Spleen (tissue), 11 donors: ENCODE results near the gene NPAS2. TPM values are rescaled to one million over a fixed set of nuclear protein-coding genes. Genes with fewer than 3 reads are reported as not detected.

Source experiments
- DNase-seq: peaks from one replicate; pipeline ENCODE4 v3.0.0-alpha.2; 2020
- H3K27ac ChIP-seq, 8 donors: fragments of 200-600 bp; sonication (generic) in 7 of 8; 1 replicate in 4 of 8; 2 replicates in 4 of 8; pipeline versions ENCODE4 v1.5.0 to v1.8.0; 2016 to 2021; ENCODE audit warnings: inconsistent platforms in 4 of 8, mild to moderate bottlenecking in 4 of 8, moderate library complexity in 1 of 8
- H3K27me3 ChIP-seq, 7 donors: fragments of 200-600 bp; sonication (generic) in 6 of 7; replicated peaks in 1 of 7; 1 replicate in 4 of 7; 2 replicates in 3 of 7; pipeline versions ENCODE4 v1.5.0 to v1.8.0; 2016 to 2021; ENCODE audit warnings: inconsistent platforms in 3 of 7, mild to moderate bottlenecking in 1 of 7
- H3K36me3 ChIP-seq, 6 donors: fragments of 200-600 bp; sonication (generic) in 5 of 6; 1 replicate in 4 of 6; 2 replicates in 2 of 6; pipeline versions ENCODE4 v1.5.0 to v1.8.0; 2016 to 2021; ENCODE audit warnings: inconsistent platforms in 2 of 6
- H3K4me1 ChIP-seq, 6 donors: fragments of 200-600 bp; sonication (generic) in 5 of 6; 1 replicate in 3 of 6; 2 replicates in 3 of 6; pipeline versions ENCODE4 v1.5.0 to v1.8.0; 2016 to 2021; ENCODE audit warnings: inconsistent platforms in 3 of 6
- H3K4me3 ChIP-seq, 8 donors: fragments of 200-600 bp; sonication (generic) in 7 of 8; 1 replicate in 4 of 8; 2 replicates in 4 of 8; pipeline versions ENCODE4 v1.5.0 to v1.8.0; 2016 to 2021; ENCODE audit warnings: inconsistent platforms in 4 of 8, mild to moderate bottlenecking in 4 of 8, moderate library complexity in 2 of 8
- H3K9me3 ChIP-seq, 8 donors: fragments of 200-600 bp; sonication (generic) in 7 of 8; 1 replicate in 4 of 8; 2 replicates in 4 of 8; pipeline versions ENCODE4 v1.5.0 to v1.8.0; 2016 to 2021; ENCODE audit warnings: inconsistent platforms in 4 of 8
- POLR2A ChIP-seq, 3 donors: fragments of 450-650 bp; IDR thresholded peaks; one replicate each; pipeline ENCODE4 v1.5.1; 2017; ENCODE audit warnings: antibody characterized with exemption in 3 of 3, mild to moderate bottlenecking in 1 of 3
- POLR2AphosphoS5 ChIP-seq, 3 donors: sonication (generic); formaldehyde crosslinking; IDR thresholded peaks; one replicate each; pipeline ENCODE4 v1.5.1; 2017; ENCODE audit warnings: antibody characterized with exemption in 3 of 3
- WGBS, 5 donors: extraction: QIAGEN DNeasy Blood & Tissue Kit in 3 of 5; methylation state at CpG; one replicate each; pipeline versions ENCODE4 v1.1.5 to v1.1.7; 2013 to 2018; 5-methylcytosine and 5-hydroxymethylcytosine counted together
- intact Hi-C: fragments of 100-400 bp; cut with DNase I; formaldehyde crosslinking; loops from one replicate; pipeline ENCODE4 v1.15.0; 2023; ENCODE audit warnings: low total_unique reads
- polyA plus RNA-seq, 3 donors: library from polyadenylated mRNA; stranded (reverse); fragments of 200-250 nt; gene quantifications; one replicate each; pipeline ENCODE4 v1.2.1, GENCODE V29; 2013
- total RNA-seq, 7 donors: library from RNA; depleted of rRNA in 3 of 7; stranded (reverse); fragments of >200 nt in 3 of 7; fragmentation: NEBNext Ultra II Directional in 4 of 7; extraction: Animal tissue kit (Norgen Biotek cat#: 25700) in 4 of 7; gene quantifications; one replicate each; pipeline versions ENCODE4 v1.1.0 to v1.2.1, GENCODE V29; 2016 to 2021
- TF ChIP-seq, protein P1 (sequence below), 11 experiments: fragments of 200-600 bp in 7 of 11; fragments of 450-650 bp in 4 of 11; sonication (generic) in 4 of 11; IDR thresholded peaks in 8 of 11; conservative IDR thresholded peaks in 3 of 11; 1 replicate in 7 of 11; 2 replicates in 4 of 11; pipeline versions ENCODE4 v1.4.0 to v1.8.0; 2016 to 2021; ENCODE audit warnings: antibody characterized with exemption in 11 of 11, inconsistent platforms in 4 of 11, mild to moderate bottlenecking in 1 of 11
- donor health status: healthy with polysubstance abuse.
- donor health status: DM: no; HTN: no; CAD: no; lungs with moderate emphysema.
- donor health status: DM: no; HTN: no; CAD: no.
- donor health status: Bipolar disorder and iron deficiency.
- donor health status: healthy.
- donor health status: DM: no; HTN: no; CAD: no.
- donor health status: DM: yes; HTN: yes; CAD: no.

NPAS2 gene
- total and polyA plus RNA-seq, 10 donors, result 2.4 to 24.1 (median 8.4) TPM

DNA sequence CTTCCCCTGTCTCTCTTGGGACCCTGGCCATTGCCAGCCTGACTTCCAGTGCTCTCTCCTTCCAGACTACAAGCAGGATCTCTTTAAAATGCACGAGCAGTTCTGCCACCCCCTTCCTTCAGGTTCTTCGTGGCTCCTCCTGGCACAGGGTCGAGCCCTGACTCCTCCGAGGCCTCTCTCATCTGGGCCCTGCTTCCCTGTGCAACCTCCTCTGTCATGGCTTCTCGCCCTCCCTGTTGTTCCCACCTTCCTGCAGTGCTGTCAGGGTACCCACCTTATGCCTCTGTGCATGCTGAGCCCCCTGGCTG, 125.4 kb downstream of the NPAS2 start:
- Histone ChIP-seq H3K4me1 (peaks cover 0 to 14% (median 4%) of the 10 kb centered on the region in 6 donors), H3K36me3 (peaks cover 0 to 10% (median 0%) of the 10 kb centered on the region in 6 donors), H3K27ac (no peak overlapping the region), H3K4me3 (no peak overlapping the region), H3K9me3 (no peaks in the 10 kb centered on the region), H3K27me3 (peaks cover 0 to 7% (median 0%) of the 10 kb centered on the region in 7 donors)
- TF ChIP-seq, protein P1, sequence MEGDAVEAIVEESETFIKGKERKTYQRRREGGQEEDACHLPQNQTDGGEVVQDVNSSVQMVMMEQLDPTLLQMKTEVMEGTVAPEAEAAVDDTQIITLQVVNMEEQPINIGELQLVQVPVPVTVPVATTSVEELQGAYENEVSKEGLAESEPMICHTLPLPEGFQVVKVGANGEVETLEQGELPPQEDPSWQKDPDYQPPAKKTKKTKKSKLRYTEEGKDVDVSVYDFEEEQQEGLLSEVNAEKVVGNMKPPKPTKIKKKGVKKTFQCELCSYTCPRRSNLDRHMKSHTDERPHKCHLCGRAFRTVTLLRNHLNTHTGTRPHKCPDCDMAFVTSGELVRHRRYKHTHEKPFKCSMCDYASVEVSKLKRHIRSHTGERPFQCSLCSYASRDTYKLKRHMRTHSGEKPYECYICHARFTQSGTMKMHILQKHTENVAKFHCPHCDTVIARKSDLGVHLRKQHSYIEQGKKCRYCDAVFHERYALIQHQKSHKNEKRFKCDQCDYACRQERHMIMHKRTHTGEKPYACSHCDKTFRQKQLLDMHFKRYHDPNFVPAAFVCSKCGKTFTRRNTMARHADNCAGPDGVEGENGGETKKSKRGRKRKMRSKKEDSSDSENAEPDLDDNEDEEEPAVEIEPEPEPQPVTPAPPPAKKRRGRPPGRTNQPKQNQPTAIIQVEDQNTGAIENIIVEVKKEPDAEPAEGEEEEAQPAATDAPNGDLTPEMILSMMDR (IDR thresholded peaks at IDR 0.05 in 8 of 11, conservative IDR thresholded peaks at IDR 0.05 in 3 of 11), result no peak
- TF ChIP-seq POLR2A (IDR thresholded peaks at IDR 0.05) (no peak), POLR2AphosphoS5 (IDR thresholded peaks at IDR 0.05) (no peak)
- peak; percentile 51 for DNase-seq
- intact Hi-C loops, result no loop called here
- WGBS, 5 donors, result 70 to 90% (median 85%) methylated on average over 5 of the region's 5 CpGs

DNA sequence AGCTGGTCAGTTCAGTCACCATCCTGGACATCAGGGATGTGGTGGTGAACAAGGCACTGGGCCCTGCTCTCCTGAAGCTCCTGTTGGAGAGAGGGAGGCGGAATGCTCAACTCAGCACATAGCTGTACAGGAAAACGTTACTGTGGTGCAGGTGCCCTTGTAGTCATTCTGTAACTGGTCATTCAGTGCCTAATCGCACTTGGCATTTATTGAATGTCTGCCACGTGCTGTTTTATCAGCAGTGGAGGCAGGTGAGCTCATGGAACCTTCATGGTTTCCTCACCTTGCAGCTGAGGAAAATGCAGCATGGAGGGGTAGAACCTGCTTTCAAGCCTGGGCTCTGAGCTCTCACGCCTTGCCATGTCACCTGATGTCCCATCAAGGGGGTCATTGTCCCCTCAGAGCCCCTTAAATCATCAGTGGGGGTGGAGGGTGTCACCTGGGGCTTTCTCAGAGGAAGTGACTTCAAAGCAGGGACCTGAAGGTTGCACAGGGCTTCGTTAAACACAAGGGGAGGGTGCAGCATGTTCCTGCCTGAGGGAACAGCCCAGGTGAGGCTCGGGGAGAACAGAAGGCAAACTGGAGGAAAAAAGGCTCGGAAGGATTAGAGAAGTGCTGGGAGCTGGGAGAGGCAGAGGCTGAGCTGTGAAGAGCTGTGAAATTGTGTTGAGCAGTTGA, 126.1 kb downstream of the NPAS2 start:
- WGBS, 5 donors, result 73 to 81% (median 77%) methylated on average over 8 of the region's 8 CpGs
- peaks cover 0 to 7% (median 0%) of the 10 kb centered on the region in 7 donors for H3K27me3 ChIP-seq
- no peaks in the 10 kb centered on the region for H3K9me3 ChIP-seq
- intact Hi-C loops, result no loop called here
- H3K27ac ChIP-seq, result no peak overlapping the region
- peak; percentile 50 for DNase-seq
- H3K36me3 ChIP-seq, result peaks cover 0 to 10% (median 0%) of the 10 kb centered on the region in 6 donors
- no peak overlapping the region for H3K4me3 ChIP-seq
- peaks cover 0 to 10% (median 3%) of the 10 kb centered on the region in 6 donors for H3K4me1 ChIP-seq
- TF ChIP-seq, protein P1 (IDR thresholded peaks at IDR 0.05 in 8 of 11, conservative IDR thresholded peaks at IDR 0.05 in 3 of 11), result no peak
- TF ChIP-seq POLR2A (IDR thresholded peaks at IDR 0.05) (no peak), POLR2AphosphoS5 (IDR thresholded peaks at IDR 0.05) (no peak)

DNA sequence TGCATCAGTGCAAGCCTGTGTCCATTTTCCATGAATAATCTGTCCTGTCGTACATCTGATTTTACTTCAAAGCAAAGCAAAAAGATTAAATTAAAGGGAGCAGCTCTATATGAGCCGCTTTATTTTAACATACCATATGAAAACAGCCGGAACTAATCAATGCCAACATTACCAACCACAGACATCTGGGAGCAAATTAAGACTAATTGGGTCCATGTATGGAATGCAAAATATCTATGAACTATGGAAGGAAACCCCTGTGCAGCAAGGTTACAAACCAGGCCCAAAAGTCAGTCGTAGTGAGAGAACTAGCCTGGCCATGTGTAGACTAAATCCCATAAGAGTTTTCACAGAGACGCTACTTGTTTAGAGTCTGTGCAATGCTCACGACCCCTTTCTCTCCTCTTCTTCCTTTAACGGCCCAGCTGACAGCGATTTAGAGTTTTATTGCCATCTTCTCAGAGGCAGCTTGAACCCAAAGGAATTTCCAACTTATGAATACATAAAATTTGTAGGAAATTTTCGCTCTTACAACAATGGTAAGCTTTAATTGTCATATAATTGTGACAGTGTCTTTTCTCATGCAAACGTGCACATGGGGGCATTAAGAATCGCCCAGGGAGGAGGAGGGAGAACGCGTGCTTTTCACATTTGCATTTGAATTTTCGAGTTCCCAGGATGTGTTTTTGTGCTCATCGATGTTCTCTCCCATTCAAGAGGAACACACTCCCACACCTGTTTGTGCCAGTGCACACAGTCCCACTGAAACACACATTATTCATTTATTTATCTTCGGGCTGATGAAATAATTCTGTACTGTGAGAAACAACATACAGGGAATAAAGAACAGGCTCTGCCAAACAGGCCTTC, 129.2 kb downstream of the NPAS2 start:
- intact Hi-C loops, result no loop called here

More for the DNA sequence above, 129.2 kb downstream of the NPAS2 start:
- H3K9me3 ChIP-seq, result no peaks in the 10 kb centered on the region
- WGBS, 5 donors, result 76 to 88% (median 81%) methylated on average over 16 of the region's 16 CpGs
- peaks cover 0 to 10% (median 0%) of the 10 kb centered on the region in 6 donors for H3K36me3 ChIP-seq
- no peak overlapping the region for H3K4me3 ChIP-seq
- no peak for DNase-seq
- H3K4me1 ChIP-seq, result no peaks in the 10 kb centered on the region
- no peak for TF ChIP-seq POLR2A (IDR thresholded peaks at IDR 0.05)
- no peak for TF ChIP-seq POLR2AphosphoS5 (IDR thresholded peaks at IDR 0.05)
- TF ChIP-seq, protein P1 (IDR thresholded peaks at IDR 0.05 in 8 of 11, conservative IDR thresholded peaks at IDR 0.05 in 3 of 11), result no peak
- H3K27ac ChIP-seq, result no peak overlapping the region
- peaks cover 0 to 7% (median 0%) of the 10 kb centered on the region in 7 donors for H3K27me3 ChIP-seq
